Measurements from ENCODE around the gene ERAL1. TPM values are rescaled to one million over a fixed set of nuclear protein-coding genes. Genes with fewer than 3 reads are reported as not detected.

Gene ERAL1
- total and polyA plus RNA-seq, 2 of the 4 experiments (the other 2 are of a cell fraction) = 34.1 to 62.3 TPM

DNA sequence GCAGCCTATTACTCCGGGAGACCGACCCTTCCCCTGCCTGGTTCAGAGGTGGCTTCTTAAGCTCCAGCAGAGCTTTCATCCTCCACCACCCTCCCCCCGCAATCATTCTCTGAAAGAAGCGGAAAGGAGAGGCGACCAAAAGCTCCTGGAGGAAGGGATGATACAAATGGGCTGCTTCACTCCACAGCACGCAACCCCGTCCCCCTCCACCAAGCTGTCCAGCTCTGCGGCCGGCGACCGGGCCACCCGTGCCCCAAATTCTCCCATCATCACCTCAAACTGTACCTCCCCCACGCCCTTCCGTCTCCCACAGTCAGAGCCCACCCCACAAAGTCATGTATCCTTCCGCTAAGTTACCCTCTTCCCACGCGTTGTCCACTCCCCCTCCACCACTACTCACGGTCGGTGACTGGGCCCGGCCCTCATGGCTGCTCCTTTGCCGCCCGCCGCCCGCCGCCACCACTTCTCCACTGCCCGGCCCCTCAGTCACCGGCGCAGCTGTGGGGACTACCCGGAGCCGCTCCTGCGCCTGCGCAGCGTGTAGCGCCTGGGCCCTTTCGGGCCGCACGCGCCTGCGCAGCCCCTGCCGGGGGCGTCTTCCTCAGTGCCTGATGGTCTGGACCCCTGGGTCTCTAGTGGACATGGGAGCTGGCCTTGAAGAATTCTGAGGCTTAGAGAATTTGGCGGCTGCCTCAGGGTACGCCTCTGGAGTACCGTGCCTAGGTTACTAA, 12.4 kb upstream of the ERAL1 start, which contains the start of gene FAM222B:
Gene FAM222B (minus strand): TSS at position 509 of the 731 bp plus-strand sequence. CDS start 76,123 bp downstream, outside the sequence.
- DNase-seq = peak; percentile 76
- peak within 1 kb of the TSS; percentile 94 for H3K4ac ChIP-seq (ENCODE audit: low read depth, low read length)
- peaks cover 8% of the 10 kb centered on the region for H3K9me1 ChIP-seq (ENCODE audit: insufficient read depth, low read length)
- no peaks in the 10 kb centered on the region for H3K4me1 ChIP-seq (ENCODE audit: control insufficient read depth, insufficient read depth, low read length)
- H3K4me3 ChIP-seq (ENCODE audit: insufficient read depth, low read depth, low read length) = peak within 1 kb of the TSS; percentile 88
- peak within 1 kb of the TSS; percentile 88 for H3K9ac ChIP-seq (ENCODE audit: low read depth, low read length)
- H2AFZ ChIP-seq (replicated peaks; ENCODE audit: low read length, poor library complexity) = peak within 1 kb of the TSS; percentile 97
- H2BK20ac ChIP-seq (ENCODE audit: low read depth, low read length) = peak within 1 kb of the TSS; percentile 78; the same call in 1 of the 2 replicates
- CTCF ChIA-PET = interaction anchor here (0.6 to 2.0 kb wide), 4 partner anchors 10 to 79 kb away, joined by 3 to 7 read pairs (median 4); no protein-coding TSS in a partner anchor
- peak within 1 kb of the TSS; percentile 75 for H2BK5ac ChIP-seq (ENCODE audit: low read depth, low read length, poor library complexity, severe bottlenecking)
- H3K56ac ChIP-seq (ENCODE audit: extremely low read depth, insufficient read depth, low read length) = peak within 1 kb of the TSS; percentile 81
- H4K5ac ChIP-seq (ENCODE audit: low read depth, low read length) = peak within 1 kb of the TSS; percentile 97
- peak within 1 kb of the TSS; percentile 86 for H3K4me2 ChIP-seq (ENCODE audit: low read depth, low read length)
- H2AK5ac ChIP-seq (ENCODE audit: low read depth, low read length) = peak within 1 kb of the TSS; percentile 75
- intact Hi-C loops (cut with micrococcal nuclease) (no loop called here), dilution Hi-C loops (cut with HindIII; ENCODE audit: low sequenced_read_pairs, unreplicated experiment) (no loop called here), in situ Hi-C loops (cut with MboI; ENCODE audit: low sequenced_read_pairs) (no loop called here)
- H4K91ac ChIP-seq (ENCODE audit: insufficient read depth, low read depth, low read length) = peak within 1 kb of the TSS; percentile 86
- H2BK120ac ChIP-seq (ENCODE audit: low read depth, low read length) = peak within 1 kb of the TSS; percentile 78
- POLR2A ChIA-PET (ENCODE audit: unreplicated experiment) = interaction anchor here (0.6 to 0.7 kb wide), 5 partner anchors 10 to 123 kb away, joined by 3 read pairs; no protein-coding TSS in a partner anchor
- H4K20me1 ChIP-seq (ENCODE audit: insufficient read depth, low read length) = peaks cover 9% of the 10 kb centered on the region
- H2BK15ac ChIP-seq (ENCODE audit: low read depth, low read length) = peak within 1 kb of the TSS; percentile 75; the same call in 1 of the 3 replicates
- H3K23ac ChIP-seq (ENCODE audit: low read depth, low read length) = peak within 1 kb of the TSS; percentile 90
- H4K8ac ChIP-seq (ENCODE audit: low read depth in 2 of 2, low read length in 2 of 2) = peak within 1 kb of the TSS; percentile 97 to 100
- TF ChIP-seq MAZ (IDR thresholded peaks at IDR 0.05; ENCODE audit: borderline replicate concordance, low read depth, low read length) (no peak), BHLHE40 (IDR thresholded peaks at IDR 0.05; ENCODE audit: low read depth, low read length) (0 out of 2 replicates have a peak, but pooled peaks have one; percentile 53)
- peak within 1 kb of the TSS; percentile 96 for H3K14ac ChIP-seq (replicated peaks; ENCODE audit: low read depth, low read length)
- peak within 1 kb of the TSS; percentile 91 for H2AK9ac ChIP-seq (replicated peaks; ENCODE audit: low read depth, low read length, poor library complexity)
- 4% methylated on average over 15 of the region's 44 CpGs; no CpG with 5 or more reads in 1 of the 2 experiments for WGBS, 2 experiments (ENCODE audit: extremely low coverage in 2 of 2, insufficient read length in 1 of 2)
- no peaks in the 10 kb centered on the region for H3K27me3 ChIP-seq (ENCODE audit: control insufficient read depth, insufficient read depth, low read length)
- no peaks in the 10 kb centered on the region for H3K9me3 ChIP-seq (ENCODE audit: control insufficient read depth, insufficient read depth, low read length)
- peak; percentile 99 for ATAC-seq (ENCODE audit: low read depth)
- H3K79me1 ChIP-seq (ENCODE audit: low read depth in 1 of 2, low read length in 2 of 2) = peaks cover 6 to 40% of the 10 kb centered on the region in 2 experiments
- H3K36me3 ChIP-seq (ENCODE audit: control insufficient read depth, insufficient read depth, low read length) = no peaks in the 10 kb centered on the region
- H3K18ac ChIP-seq (ENCODE audit: low read depth, low read length) = peak within 1 kb of the TSS; percentile 64
- no TSS peak for BruUV-seq (replicated peaks)
- peak within 1 kb of the TSS; percentile 80 for H3K27ac ChIP-seq (ENCODE audit: insufficient read depth, low read length)
